ENCODE measurements around the gene ATP9A.

- no peak for TF ChIP-seq CTCF (conservative IDR thresholded peaks at IDR 0.05)
- TF ChIP-seq EZH2 (IDR thresholded peaks at IDR 0.05; ENCODE audit: low read depth) = no peak
These were observed 64.5 kb downstream of the ATP9A start for GRCh38 chr20:51703400-51704287.
